GM21447 (cell line): Measurements from ENCODE around the gene RTN1.

Experiments used
- ATAC-seq: cut with Tn5 transposase; IDR thresholded peaks from one replicate; pipeline ENCODE4 v1.9.1; 2021; ENCODE audit not compliant: unreplicated experiment

Gene RTN1

DNA sequence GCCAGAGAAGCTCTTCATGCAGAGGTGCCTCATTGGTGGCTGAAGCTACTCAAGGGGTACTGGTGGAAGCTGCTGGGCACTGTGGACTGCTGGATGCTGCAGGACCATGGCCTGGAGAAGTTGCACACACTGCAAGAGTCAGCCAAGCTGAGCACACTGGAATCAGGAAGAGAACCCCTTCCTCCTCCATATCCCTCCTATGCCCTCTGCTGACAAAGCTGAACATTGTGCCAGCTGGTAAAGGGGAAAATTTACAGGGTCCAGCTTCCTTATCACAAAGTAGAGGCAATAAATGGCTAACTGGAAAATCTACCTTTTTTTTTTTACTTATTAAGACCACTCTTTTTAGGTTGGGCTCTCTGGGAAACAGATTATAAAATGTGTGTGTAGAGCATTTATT lies 300.5 kb downstream of the RTN1 start:
- ATAC-seq: no peak

- no peak for ATAC-seq
Observed at GRCh38 chr14:59566725-59567124, 303.9 kb downstream of the RTN1 start.

DNA sequence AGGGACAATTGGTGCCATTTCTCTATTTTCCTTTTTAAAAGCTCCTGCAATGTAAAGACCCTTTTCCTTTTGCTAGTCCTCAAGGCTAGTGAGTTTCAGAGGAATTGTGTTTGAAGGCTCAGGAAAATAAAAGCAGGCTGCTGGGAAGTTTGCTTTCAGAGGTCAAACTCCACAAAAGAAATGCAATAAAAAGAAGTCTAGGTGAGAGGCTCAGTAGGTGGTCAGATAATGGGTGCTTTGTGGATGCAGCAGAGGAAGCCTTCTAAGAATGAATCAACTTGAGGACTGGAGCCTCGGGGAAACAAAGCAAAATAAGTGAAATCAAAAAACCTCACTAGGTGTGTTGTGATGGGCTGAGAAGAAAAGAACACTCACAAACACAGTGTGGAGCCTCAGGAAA lies 304.3 kb downstream of the RTN1 start:
- no peak for ATAC-seq

DNA sequence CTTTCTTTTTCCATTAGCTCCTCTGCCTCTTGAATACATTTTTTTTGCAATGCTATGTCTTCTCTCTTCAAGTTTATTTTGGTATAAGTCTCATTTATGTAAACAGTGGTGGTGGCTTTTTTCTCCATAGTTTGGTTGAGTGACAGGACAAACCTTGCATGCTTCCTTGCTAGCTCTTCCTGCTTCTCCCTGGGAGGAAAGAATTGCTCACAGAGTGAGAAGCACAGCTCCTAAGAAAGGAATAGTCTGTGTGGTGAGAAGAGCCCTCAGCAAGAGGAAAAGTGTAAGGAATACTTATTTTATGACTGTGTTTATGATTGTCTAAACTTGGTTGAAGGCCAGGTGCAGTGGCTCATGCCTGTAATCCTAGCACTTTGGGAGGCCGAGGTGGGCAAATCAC lies 305.5 kb downstream of the RTN1 start:
- no peak for ATAC-seq

DNA sequence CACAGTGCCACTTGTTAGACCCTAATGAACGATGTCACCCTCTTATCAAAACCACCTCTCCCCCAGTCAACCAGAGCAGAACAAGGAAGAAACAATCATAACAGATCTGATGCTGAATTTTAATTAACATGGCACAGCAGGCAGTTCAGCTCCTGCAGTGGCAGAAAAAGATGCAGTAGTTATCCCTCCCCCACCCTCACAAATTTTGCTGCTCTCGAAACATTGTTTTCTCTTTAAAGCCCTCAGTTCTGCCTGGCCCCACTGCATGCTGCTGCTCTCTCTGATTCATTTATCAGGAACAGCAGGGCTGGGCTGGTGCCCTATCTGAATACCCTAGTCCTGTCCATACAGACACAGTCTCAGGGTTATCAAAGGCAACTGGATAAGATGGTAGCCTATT lies 306.2 kb downstream of the RTN1 start:
- ATAC-seq: no peak

DNA sequence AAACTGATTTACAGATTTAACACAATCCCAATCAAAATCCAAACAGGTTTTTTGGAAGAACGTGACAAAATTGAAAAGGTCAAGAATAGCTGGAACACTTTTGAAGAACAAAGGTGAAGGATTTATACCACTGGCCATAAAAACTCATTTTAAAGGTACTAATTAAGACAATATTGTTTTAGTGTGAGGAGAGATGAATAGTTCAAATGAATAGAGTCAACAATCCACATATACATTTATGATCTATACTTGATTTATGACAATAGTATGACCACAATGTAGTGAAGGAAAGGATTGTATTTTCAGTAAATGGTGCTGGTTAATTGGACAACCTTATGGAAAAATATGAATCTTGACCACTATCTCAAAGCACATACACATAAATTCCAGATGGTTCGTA lies 323.3 kb downstream of the RTN1 start:
- no peak for ATAC-seq
